SHP77 (cell line): ENCODE results near the gene CISTR.
"Not testable (repeated sequence)": the region's sequence is repeated elsewhere in the genome, so short reads cannot be mapped to it uniquely, and the experiment has no call there.

Source experiments
- DNase-seq, 2 experiments: peaks; one replicate each; lab custom pipeline; 2025; lab: John Stamatoyannopoulos, UW

The CISTR gene

DNA sequence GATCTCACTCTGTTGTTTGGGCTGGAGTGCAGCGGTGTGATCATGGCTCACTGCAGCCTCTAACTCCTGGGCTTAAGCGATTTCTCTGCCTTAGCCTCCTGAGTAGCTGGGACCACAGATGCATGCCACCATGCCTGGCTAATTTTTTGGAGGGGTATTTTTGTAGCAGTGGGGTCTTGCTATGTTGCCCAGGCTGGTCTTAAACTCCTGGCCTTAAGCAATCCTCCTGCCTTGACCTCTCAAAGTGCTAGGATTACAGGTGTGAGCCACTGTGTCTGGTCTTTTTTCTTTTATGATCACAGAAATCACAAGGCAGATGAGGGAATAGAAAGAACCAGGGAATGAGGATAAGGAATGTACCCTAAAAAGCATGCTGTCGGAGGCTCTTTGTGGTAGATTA is 11.0 kb upstream of the CISTR start:
- DNase-seq: not testable (repeated sequence)

DNA sequence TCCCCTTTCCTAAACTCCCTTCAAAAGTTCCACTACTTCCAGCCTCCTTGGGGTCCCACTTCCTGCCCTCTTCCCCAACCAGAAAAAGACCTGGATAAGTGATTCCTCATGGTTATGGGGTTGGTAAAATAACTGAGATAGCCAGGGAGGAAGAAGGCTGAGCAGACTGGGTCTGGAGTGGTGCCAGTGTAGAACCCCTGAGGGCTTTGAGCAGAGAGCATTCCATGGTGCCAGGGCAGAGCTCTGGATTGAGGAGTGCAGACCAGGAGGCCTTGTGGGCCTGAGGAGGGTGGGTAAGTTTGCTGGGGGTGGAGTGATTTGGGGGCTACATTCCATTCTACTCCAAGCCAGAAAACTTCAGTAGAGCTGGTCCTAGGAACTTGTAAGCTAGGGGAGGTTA is 9.5 kb upstream of the CISTR start:
- no peak for DNase-seq

DNA sequence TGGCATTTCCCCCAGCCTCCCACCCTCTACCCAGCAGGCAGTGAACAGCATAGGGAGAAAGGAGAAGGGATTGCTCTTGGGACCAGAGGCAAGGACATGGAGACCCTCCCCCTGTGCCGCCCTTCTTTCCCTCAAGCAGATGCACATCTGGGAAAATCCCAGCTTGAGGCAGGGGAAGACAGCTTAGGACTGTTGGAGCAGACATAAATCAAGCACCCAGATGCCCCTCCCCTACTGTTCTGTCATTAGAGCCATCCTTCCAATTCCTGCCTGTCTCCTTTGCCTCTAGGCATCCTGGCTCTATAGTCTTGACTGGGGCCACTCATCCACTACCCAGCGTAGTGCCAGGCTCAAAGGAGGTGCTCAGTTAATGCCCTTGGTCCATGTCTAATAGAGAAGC is 7.5 kb upstream of the CISTR start:
- no peak for DNase-seq

DNA sequence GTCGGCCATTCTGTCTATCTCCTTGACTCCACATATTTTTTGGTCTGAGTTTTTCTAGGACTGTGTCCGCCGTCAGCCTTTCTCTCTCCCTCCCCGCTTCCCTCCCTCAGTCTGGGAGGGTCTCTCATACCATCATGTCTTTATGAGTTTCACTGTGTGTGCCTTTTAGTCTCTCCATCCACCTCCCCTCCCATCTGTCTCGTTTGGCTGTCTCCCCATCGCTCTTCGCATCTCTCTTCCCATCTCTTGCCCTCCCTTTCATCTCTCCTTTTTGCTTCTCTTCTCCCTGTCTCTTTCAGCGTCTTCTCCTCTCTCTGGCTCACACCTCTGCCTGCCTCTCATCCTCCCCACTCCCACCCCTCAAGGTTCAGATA is 6.9 kb upstream of the CISTR start:
- DNase-seq: no peak

DNA sequence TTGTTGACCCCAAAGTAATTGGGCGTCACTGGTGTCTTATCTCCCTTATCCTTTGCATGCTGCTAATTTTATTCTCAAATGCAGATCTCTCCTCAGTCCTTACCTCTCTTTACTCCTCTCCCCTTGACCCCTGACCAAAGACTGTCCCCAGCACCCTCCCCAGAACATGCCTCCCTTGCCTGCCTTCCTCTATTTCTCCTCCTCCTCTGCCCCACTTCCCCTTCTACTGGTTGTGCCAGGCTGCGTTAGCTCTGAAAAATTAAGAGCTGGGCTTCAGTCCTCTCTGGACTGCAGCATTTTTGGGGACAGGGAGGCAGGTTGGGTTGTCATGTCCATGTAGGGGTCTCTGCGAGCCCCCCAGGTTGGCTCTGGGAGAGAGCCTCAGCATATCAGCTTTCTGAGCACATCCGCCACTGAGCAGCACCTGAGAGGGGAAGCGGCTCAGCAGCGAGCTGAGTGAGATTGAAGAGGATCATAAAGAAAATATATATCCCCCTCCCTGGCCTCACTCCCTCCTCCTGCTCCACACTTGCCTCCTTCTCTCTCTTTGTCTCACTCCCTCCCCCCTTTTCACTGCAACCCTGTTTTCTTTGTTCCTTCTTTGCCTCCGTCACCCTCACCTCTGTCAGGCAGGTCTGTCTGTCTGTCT is 6.4 kb upstream of the CISTR start:
- DNase-seq: no peak

DNA sequence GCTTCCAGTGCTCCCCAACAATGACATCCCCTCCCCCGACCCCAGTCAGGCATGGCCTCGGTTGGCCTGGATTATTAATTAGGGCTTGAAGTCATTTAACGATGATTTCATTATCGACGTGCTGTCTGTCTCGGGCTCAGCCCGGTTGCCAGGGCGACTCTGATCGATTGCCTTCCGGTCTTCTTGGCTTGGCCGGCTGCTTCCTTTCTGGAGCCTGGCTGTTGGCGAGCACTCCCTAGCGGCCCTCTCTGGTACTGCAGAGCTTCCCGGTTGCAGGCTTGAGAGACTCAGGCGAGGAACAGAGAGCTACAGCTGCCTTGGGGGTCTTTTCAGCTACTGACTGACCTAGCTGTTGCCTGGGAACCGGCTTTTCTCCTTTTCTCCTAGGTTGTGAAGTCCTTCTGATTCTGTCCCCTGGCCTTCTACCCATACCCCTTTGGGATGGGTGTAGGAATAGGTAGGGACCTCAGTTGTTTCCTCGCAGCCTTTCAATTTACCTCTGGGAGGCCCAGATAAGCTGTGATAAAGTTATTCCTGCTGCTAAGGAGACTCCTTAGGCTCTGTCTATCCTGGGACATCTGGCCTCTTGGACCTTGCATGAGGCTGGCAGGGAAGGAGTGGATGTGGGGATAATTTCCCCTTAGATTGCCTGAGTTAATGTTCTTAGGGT is 5.5 kb upstream of the CISTR start:
- DNase-seq: peak; percentile 40 to 53

DNA sequence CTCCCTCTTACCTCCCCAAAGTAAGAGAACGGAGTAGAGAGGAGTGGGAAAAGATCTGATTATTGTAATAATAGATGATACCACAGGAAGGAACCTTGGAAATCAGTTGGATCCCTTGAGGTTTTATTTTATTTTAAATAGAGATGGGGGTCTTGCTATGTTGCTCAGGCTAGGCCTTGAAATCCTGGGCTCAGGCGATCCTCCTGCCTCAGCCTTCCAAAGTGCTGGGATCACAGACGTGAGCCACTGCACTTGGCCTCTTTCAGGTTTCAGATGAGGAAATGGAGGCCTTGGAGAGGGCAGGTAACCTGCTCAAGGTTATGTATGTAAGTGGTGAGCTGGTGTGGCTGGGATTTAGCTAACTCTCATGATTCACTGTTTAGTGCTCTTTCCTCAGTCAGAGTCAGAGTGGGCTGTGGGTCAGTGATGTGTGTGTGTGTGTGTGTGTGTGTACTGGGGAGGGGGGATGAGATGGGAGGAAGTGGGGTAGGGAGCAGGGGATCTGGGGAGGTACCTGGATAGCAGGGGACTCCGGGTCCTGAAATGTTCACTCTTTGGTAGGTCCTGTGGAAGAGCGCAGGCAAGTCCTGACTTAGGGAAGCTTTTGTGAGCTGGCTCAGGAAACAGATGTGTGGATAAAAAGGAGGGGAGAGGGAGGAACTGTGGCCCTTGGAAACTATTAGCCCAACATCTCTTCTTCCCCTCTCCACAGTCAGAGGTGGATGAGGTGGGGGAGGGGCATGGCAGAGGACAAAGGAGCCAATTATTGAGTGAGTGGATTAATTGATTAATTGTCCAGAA is 4.7 kb upstream of the CISTR start:
- no peak for DNase-seq

DNA sequence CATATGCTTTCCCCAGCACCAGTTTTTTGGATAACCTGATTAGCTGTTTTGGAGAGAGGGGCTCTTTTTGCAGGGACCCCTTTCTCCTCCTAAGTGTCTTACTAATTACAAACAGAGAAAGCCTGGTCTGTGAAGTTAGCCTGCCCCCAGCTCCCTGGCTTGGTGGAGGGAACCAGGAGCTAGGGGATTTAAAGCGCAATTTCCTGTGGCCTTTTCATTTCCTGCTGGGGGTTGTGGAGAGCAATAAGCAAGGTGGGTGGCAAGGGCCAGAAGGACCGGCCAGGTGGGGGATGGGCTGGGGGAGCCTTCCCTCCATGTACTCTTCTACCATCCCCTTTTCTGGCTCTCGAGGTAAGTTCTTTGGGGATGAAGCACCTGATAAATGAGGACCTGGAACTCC is 4.1 kb upstream of the CISTR start:
- no peak for DNase-seq

DNA sequence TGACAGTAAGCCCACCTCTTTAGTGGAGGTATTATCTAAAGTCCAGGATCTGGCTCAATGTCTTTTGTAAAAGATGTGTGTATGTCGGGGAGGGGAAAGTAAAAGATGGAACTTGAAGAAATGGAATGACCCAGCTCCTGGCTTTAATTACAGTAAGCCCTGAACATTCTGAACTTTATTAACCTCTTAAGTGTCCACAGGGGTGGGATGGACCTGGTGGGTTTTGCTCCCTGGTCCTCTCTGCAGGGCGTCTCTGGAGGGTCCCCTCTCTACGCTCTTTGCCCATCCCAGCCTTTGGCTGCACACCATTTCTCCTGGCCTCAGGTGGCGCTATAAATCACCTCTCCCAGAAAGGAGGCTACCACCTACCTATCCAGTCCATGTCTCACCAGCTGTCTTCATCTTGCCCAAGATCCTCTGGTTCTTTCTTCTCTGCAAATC is 3.7 kb upstream of the CISTR start:
- no peak for DNase-seq

DNA sequence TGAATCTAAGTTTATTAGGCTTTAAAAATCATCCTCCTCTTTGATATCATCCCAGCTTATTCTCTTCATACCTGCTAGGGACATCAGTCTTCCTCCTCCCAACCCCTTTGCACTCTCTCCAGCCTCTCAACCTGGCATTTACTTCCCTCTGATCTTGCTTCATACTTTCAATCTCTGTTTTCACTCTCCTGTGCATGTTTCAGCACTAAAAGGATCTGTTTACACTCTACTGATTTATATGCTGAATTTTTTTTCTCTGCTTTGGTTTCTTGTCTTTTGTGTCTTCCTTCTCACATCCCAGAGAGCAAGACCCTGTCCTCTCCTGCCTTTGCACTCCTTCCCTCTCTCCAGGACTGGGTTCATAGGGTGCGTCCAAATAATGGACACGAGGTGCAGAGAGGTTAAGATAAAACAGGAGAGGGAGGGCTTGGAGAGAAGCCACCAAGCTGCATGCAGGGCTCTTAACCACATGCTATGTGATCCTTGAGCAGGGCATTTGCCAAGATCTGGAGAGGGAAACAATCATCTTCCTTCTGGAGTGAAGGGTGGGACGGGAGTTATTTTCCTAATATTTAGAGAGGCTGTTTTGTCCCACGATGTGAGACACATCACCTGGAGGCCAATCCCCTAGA is 3.0 kb upstream of the CISTR start:
- DNase-seq: no peak

DNA sequence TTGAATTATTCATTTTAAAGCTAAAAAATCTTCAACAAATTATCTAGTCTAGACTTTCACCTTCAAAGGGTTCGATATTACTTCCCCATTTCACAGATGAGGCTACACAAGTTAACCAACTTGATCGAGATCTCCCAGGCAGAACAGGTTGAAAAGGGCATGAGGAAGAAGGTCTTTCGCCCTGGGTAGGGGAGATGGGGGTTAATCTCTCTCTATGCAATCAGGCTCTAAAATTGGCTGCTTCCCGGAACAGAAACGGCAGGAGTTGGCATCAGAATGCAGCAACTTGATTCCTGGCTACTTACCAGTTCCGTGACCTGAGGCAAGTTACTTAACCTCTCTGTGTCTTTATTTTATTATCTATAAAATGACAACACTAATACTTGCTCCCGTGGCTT is 2.4 kb upstream of the CISTR start:
- DNase-seq: no peak

DNA sequence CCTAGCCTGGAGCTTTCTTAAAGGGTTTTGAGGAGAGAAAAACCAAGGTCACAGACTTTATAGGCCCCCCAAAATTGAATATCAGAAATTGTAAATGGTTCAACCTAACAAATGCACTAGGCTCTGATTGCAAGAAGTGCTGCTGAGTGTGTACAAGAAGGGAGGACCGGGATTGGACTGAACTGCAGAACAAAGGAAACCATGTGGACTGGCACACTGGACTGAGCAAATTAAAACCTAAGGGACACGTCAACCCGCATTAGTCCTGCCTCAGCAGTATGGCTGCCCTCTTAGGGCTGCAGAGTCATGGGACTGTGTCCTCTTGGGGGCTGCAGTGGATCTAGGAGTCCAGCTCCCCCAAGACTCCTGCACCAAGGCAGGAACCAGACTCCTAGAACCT is 842 bp upstream of the CISTR start:
- DNase-seq: no peak

DNA sequence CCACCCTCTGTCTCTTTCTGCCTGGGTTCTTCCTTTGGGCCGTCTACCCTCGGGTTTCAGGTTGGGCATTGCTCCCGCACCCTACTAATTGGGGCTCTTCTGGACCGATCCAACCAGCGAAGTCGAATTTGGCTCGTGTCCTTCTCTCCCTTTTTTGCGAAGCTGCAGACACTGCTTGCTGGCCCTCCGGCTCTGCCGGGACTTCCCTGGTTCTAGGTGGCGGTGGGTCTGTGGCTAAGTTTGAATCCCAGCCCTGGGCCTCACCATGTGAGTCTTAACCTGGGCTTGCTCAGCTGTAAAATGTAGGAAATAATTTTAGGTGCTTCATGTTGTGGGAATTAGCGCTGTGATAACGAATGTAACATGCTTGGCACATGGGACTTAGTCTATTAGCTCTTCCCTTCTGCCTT is 418 bp upstream of the CISTR start:
- no peak for DNase-seq

DNA sequence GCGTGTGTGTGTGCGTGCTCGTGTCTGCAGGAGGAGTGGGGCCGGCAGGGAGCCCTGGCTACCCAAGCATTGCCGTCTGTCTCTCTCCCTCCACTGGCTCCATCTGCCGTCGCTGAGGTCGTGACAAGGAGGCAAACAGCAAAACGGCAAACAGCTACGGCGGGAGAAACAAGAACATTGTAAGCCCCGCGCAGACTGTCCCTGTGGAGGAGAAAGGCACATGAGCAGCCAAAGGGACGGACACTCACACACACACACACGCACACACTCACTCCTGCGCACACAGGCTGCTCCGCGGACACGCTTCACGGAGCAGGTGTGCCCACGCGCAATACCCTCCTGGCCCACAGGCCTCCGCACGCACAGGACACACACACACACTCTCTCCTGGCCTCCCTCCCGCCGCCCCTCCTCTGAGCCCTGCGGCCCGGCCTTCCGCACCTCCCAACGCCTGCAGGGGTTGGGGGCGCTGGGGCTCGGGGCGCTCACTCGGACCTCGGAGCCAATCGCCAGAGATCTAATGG is 905 bp downstream of the CISTR start:
- no peak for DNase-seq

DNA sequence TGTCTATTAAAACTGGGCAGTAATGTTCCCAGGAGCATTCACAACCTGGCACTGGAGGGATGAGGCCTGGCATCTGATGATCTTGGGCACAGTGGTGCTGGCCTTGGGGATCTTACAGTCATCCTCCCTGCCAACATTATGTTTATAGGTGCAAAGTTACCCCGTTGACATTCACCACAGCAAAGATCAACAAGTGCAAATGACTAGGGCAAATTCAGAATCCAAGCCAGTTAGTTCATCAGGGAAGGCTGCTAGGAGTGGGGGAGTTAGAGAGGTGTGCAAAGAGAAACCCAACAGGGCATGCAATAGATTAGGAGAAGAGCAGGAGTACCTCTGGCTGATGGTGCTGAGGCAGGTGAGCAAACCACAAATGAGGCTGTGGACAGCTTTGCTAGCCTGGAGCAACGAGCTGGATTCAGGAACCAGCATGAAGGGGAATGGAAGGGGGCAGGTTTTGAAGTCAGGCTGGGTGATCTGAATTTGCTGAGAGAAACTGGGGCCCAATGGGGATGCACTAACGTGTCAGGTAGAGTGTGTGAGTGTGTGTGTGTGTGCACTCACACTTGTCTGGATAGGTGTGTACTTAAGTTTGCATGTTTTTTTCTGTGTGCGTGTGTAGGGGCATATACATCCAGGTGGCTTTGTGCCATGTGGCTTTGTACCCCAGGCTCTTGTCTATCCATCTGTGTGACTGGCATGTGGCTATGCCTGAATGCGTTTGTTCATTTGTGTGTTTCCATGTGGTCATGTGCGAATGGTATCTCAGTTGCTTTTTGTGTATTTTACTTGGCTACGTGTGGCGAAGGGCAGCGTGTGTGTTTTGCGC is 1.6 kb downstream of the CISTR start:
- DNase-seq: no peak

DNA sequence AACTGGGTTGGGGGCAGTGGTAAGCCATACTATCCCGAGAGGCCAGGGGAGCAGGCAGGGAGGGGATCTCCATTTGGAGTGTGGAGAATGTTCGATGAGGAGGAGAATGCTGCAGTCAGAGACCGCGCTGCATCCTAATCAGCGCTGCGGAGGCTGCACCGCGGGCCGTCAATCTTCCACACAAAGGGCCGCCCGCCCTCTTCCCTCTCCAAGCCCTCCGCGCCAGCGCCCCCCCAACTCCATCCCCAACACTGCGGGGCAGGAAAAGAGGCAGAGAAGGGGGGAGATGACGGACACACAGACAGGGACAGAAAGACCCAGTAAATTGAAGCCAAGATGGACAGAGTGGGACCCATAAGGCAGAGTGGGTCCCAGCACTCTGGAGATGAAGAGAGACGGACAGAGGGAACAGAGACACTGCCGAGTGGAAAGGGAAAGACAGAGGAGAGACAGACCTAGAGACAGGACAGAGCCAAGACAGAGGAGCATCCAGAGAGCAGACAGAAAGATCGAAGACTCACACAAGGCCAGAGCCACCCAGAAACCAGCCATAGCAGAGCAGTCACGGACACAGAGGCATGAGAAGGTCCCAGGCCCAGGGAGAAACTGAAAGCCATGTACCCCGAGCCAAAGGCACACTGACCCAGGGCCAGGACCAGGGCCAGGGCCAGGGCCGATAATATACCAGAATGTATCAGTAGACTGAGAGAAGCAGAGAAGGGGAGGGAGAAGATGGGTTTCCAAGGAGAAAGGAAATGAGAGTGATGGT is 3.5 kb downstream of the CISTR start:
- no peak for DNase-seq

DNA sequence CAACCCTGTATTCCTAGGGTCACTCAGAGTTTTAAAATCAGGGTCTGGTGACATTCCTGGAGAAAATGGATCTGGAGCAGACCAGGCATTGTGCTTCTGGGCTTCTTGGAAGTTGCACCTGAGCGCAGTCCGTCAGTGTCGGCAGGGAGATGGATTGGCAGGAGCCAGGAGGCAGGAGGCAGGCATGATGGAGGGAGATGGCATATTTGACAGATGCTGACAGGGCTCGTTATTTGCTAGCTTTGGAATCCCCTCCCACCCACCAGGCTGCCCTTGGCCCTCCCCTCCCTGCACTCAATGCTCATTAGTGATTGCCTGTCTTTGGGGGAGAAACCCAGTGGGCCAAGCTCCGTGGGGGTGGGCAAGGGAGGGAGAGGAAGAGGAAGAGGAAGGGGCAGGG is 4.7 kb downstream of the CISTR start:
- no peak for DNase-seq

DNA sequence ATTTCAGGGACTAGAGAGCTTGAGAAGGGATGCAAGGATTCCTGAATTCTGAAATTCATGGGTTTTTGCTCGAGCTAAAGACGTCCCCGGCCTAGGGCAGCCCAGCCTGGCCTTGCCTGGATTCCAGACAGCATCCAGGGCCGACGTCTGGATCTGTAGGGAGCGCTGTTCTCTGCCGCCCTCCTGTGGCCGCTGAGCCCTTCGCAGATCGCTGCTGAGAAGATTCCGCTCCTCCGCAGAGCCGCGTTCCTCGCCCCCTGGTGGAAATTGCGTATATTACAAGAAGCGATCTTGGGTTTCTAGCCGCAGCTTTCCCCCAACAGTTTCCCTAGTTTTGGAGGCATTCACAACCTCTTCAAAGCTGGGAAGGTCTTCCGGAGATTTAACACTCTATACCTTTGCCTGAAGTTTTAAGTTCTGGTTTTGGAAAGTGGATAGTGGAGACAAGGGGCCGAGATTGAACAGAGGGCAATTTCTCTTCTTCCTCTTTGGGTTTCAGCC is 5.1 kb downstream of the CISTR start:
- peak; percentile 78 to 81 for DNase-seq

DNA sequence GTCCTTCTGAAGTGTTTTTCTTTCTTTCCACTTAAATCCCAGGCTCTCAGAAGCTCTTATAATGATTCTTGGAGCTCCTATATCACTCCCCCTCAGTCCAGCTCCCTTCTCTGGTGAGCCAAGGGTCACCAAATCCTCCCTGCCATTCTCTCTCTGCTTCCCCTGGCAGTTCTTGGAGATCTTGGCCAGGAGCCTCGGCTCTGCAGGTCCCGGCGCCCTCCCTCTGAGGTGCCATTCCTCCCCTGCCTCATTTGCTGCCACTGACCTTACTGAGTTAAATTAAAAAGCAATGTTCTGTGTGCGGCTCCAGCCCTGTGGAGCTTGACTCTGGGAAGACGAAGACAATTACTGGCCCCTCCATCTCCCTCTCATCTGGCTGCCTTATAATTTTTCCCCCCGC is 7.0 kb downstream of the CISTR start:
- DNase-seq: no peak

DNA sequence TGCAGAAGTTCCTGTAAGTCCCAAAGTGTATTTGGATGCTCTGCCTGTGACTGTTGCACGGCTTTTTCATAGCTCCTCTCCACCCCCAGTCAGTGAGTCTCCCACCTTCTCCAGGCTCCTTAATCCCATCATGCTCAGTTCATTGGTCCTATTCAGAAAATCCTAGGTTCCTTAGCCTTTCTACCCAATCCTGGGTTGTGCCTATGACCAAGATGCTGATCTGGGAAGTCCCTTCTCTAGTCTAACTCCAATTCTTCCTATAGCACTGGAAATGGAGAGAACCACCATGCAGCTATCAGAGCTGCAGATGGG is 7.7 kb downstream of the CISTR start:
- no peak for DNase-seq
